ENCODE measurements around the gene UGT1A6. TPM values are rescaled to one million over a fixed set of nuclear protein-coding genes. Genes with fewer than 3 reads are reported as not detected.

Gene UGT1A6
- total RNA-seq, 1 donor from 2014 or later = 0.13 TPM

GRCh38 chr2:233766416-233766815 lies 73.7 kb downstream of the UGT1A6 start:
- no peak for DNase-seq (ENCODE audit: low read depth)
- H3K36me3 ChIP-seq (ENCODE audit: control insufficient read depth, insufficient read depth, low read length) = no peaks in the 10 kb centered on the region
- no peak overlapping the region for H3K4me3 ChIP-seq (ENCODE audit: low read depth, low read length)
- H3K27me3 ChIP-seq (ENCODE audit: control insufficient read depth, insufficient read depth, low read length) = no peaks in the 10 kb centered on the region
- TF ChIP-seq CTCF (IDR thresholded peaks at IDR 0.05; ENCODE audit: insufficient read depth, low read length, poor library complexity, severe bottlenecking) = no peak

GRCh38 chr2:233768076-233768475 lies 75.4 kb downstream of the UGT1A6 start:
- Histone ChIP-seq H3K27me3 (ENCODE audit: control insufficient read depth, insufficient read depth, low read length) (no peaks in the 10 kb centered on the region), H3K4me3 (ENCODE audit: low read depth, low read length) (no peak overlapping the region), H3K36me3 (ENCODE audit: control insufficient read depth, insufficient read depth, low read length) (no peaks in the 10 kb centered on the region)
- no peak for TF ChIP-seq CTCF (IDR thresholded peaks at IDR 0.05; ENCODE audit: insufficient read depth, low read length, poor library complexity, severe bottlenecking)
- no peak for DNase-seq (ENCODE audit: low read depth)

- no peak for DNase-seq (ENCODE audit: low read depth)
- Histone ChIP-seq H3K27me3 (ENCODE audit: control insufficient read depth, insufficient read depth, low read length) (no peaks in the 10 kb centered on the region), H3K36me3 (ENCODE audit: control insufficient read depth, insufficient read depth, low read length) (no peaks in the 10 kb centered on the region), H3K4me3 (ENCODE audit: low read depth, low read length) (no peak overlapping the region)
- no peak for TF ChIP-seq CTCF (IDR thresholded peaks at IDR 0.05; ENCODE audit: insufficient read depth, low read length, poor library complexity, severe bottlenecking)
These were observed 76.6 kb downstream of the UGT1A6 start for GRCh38 chr2:233769260-233769659.

- DNase-seq (ENCODE audit: low read depth) = no peak
- TF ChIP-seq CTCF (IDR thresholded peaks at IDR 0.05; ENCODE audit: insufficient read depth, low read length, poor library complexity, severe bottlenecking) = no peak
These were observed 79.5 kb downstream of the UGT1A6 start for GRCh38 chr2:233772153-233772552.

GRCh38 chr2:233772583-233772982 lies 79.9 kb downstream of the UGT1A6 start:
- no peaks in the 10 kb centered on the region for H3K36me3 ChIP-seq (ENCODE audit: control insufficient read depth, insufficient read depth, low read length)
- H3K27me3 ChIP-seq (ENCODE audit: control insufficient read depth, insufficient read depth, low read length) = no peaks in the 10 kb centered on the region
- no peak for TF ChIP-seq CTCF (IDR thresholded peaks at IDR 0.05; ENCODE audit: insufficient read depth, low read length, poor library complexity, severe bottlenecking)
- no peak overlapping the region for H3K4me3 ChIP-seq (ENCODE audit: low read depth, low read length)
- DNase-seq (ENCODE audit: low read depth) = no peak

More at GRCh38 chr2:233772153-233772552, 79.5 kb downstream of the UGT1A6 start:
- no peak overlapping the region for H3K4me3 ChIP-seq (ENCODE audit: low read depth, low read length)
- H3K36me3 ChIP-seq (ENCODE audit: control insufficient read depth, insufficient read depth, low read length) = no peaks in the 10 kb centered on the region
- no peaks in the 10 kb centered on the region for H3K27me3 ChIP-seq (ENCODE audit: control insufficient read depth, insufficient read depth, low read length)

- Histone ChIP-seq H3K4me3 (ENCODE audit: low read depth, low read length) (no peak overlapping the region), H3K36me3 (ENCODE audit: control insufficient read depth, insufficient read depth, low read length) (no peaks in the 10 kb centered on the region), H3K27me3 (ENCODE audit: control insufficient read depth, insufficient read depth, low read length) (no peaks in the 10 kb centered on the region)
- TF ChIP-seq CTCF (IDR thresholded peaks at IDR 0.05; ENCODE audit: insufficient read depth, low read length, poor library complexity, severe bottlenecking) = no peak
- no peak for DNase-seq (ENCODE audit: low read depth)
These were observed 81.2 kb downstream of the UGT1A6 start for GRCh38 chr2:233773854-233774253.
